Lower leg skin (tissue), 3 donors: ENCODE results near the gene MRFAP1L1.

Source experiments
- CTCF ChIP-seq, 3 donors: fragments of 450-650 bp; IDR thresholded peaks; one replicate each; pipeline ENCODE4 v1.5.1; 2016; ENCODE audit warnings: antibody characterized with exemption in 3 of 3, mild to moderate bottlenecking in 3 of 3, moderate library complexity in 2 of 3
- POLR2A ChIP-seq, 2 donors: fragments of 450-650 bp; IDR thresholded peaks; one replicate each; pipeline ENCODE4 v1.6.1; 2016 to 2017; ENCODE audit warnings: antibody characterized with exemption in 2 of 2, mild to moderate bottlenecking in 1 of 2, moderate library complexity in 1 of 2

GRCh38 chr4:6734165-6734786 is 24.6 kb upstream of the MRFAP1L1 start:
- TF ChIP-seq CTCF (IDR thresholded peaks at IDR 0.05) (no peak), POLR2A (IDR thresholded peaks at IDR 0.05) (no peak)
